RPMI8226 (cell line): ENCODE measurements around the gene TMEM62.
"Not testable (repeated sequence)": the region's sequence is repeated elsewhere in the genome, so short reads cannot be mapped to it uniquely, and the experiment has no call there.

ENCODE experiments used
- DNase-seq: peaks from one replicate; pipeline ENCODE4 v3.0.0-alpha.2; 2015

The TMEM62 gene

DNA sequence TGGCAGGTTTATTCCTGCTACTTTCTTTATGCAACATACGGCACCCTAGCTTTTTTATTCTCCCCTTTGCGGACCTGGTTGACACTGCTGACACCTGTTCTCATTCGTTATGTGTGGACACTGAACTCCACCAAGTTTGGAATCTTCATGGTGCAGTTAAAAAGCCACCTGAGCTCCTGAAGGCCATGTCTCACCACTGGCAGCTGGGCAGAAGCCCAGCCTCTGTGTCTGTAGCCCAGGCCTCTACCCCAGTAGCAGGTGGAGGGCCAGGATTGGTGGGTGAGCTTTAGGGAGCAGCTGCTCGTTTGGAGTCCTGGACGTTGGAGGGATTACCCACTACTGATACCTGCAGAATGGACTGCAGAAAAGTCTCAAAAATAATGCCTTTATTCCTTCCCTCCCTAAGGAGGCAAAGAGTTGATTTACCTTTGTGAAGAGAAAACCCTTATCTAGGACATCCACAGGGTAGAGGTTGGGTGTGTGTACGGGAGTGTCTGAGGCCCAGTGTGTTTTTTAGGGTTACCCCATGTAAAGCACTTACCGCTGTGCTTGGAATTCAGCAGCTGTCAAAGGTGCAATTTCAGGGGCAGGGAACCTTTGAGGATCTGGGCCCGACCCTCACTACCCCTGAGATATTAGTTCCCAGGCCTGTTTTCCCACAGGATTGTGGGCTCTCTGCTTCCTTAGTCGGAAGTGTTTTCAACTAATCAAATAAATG, 51.2 kb downstream of the TMEM62 start:
- no peak for DNase-seq

DNA sequence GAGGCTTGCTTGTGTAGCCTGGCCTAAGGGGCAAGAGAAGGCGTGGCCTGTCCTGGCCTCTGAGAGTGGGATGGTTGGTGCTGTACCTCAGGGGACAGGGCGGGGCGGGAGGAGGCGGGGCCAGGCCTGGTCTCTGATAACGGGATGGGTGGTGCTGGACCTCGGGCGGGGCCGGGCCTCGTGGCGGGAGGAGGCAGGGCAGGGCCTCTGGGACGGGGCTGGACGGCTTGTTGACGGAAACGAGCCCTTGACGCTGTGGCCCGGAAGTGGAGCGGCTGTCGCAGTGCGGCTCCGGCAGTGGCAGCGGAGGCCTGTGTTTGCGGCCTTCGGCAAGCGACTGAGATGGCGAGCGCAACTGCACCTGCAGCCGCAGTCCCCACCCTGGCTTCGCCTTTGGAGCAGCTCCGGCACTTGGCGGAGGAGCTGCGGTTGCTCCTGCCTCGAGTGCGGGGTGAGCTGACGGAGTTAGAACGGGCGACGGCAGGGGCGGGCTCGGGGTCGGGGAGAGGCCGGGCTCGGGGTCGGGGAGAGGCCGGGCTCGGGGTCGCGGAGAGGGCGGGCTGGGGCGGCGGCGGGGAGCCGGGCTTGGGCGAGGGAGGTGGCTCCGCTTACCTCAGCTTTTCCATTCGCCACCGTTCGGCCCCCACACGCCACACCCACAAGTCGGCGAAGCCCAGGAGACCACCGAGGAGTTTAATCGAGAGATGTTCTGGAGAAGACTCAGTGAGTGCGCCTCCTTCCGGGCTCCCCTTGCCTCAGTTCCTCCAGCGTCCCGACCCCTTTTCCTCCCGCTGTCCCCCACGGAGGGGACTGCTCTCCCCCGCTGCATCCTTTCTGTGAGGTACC, 52.0 kb downstream of the TMEM62 start, which contains the start of gene CCNDBP1:
CCNDBP1 (plus strand) TSS at position 247 of the 846 bp plus-strand sequence; CDS start at position 343, 96 bp downstream.
- DNase-seq, result peak; percentile 92

DNA sequence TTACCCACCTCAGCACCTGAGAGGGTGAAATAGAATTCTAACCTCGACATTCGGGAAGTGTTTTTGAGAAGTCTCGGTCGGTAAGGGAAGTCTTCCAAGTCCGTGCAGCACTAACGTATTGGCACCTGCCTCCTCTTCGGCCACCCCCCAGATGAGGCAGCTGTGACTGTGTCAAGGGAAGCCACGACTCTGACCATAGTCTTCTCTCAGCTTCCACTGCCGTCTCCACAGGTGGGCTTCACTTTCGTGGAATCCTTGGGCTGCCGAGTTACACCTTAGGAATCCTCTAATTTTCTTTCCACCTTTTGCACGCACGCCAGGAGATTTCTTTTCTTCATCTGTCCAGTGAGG, 52.6 kb downstream of the TMEM62 start:
- DNase-seq, result peak; percentile 43

DNA sequence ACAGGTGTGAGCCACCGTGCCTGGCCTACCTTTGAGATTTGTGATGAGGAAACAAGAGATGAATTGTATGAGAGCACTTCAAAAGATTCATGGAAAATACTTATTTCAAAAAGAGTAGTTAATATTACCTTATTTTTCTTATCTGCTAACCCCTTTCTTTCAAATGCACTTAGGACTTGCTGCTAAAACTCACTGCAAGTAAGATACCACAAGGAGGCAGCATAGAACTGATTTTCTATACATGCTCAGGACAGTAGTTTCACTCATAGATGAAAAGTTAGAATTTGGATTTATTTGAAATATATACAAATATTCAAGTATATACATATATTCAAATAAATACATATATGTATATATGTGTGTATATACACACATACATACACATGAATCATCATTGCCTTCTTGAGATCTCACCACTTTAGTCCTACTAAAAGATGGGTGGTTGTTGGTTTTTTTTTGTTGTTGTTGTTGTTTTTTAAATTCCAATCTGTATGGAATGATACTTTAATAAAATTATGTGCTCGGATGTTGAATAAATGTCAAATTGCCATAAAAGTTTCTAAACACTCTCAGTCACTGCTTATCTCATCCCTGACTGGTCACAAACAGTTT, 54.3 kb downstream of the TMEM62 start:
- DNase-seq, result peak; percentile 48

DNA sequence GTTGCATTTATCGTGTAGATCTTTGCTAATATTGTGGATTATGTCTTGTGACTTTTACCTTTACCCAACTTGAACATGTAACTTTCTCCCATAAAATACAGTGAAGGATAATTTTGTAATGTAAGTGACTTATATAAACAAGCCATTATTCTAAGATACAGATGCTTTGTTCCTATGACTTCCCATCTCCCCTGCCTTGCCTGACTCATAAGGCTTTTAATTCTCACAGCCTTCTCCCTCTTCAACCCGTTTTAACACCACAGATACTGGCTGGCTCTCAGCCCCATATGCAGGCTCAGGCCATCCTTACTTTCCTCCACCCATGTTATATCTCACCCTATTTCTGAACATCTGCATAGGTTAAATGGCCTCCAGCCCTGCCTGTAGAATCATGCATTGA, 55.9 kb downstream of the TMEM62 start:
- DNase-seq, result no peak

DNA sequence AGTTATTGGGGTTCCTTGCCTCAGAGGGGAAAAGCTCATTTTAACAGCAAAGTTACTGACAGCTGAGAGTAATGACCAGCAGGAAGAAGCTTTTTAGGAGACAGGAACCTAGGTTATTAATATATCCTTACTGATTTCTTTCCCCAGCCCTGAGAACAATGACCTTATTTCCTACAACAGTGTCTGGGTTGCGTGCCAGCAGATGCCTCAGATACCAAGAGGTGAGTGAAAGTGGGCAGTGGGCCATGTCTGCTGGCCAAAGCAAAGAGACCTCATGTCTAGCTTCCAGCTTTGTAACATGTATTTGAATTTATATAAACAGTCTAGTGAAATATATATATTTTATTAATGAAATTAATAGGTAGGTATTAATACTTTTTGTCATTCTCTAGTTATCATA, 56.8 kb downstream of the TMEM62 start:
- DNase-seq, result no peak

DNA sequence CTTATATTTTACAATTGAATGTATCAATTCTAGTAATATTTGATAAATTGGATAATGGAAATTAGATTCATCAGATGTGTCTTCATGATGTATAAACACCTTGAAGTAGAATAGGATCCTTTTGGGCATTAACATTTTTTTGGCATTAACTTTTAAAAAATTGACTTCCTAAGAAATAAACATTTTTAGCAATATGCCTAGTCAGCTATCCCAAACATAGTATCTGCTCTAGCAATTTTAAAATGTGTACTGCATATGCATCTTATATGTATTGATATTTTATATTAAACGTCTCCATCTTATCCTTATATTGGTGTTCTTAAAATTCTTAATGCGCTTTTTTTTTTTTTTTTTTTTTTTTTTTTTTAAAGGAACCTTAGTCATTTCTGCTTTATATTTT, 60.3 kb downstream of the TMEM62 start:
- DNase-seq, result no peak

DNA sequence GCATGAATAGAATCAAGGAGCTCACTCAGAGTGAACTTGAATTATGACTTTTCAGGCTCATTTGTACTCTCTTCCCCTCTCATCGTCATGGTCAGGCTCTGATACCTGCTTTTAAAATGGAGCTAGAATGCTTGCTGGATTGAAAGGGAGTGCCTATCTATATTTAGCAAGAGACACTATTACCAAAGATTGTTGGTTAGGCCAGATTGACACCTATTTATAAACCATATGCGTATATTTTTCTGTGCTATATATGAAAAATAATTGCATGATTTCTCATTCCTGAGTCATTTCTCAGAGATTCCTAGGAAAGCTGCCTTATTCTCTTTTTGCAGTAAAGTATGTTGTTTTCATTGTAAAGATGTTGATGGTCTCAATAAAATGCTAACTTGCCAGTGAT, 61.4 kb downstream of the TMEM62 start:
- DNase-seq, result no peak

DNA sequence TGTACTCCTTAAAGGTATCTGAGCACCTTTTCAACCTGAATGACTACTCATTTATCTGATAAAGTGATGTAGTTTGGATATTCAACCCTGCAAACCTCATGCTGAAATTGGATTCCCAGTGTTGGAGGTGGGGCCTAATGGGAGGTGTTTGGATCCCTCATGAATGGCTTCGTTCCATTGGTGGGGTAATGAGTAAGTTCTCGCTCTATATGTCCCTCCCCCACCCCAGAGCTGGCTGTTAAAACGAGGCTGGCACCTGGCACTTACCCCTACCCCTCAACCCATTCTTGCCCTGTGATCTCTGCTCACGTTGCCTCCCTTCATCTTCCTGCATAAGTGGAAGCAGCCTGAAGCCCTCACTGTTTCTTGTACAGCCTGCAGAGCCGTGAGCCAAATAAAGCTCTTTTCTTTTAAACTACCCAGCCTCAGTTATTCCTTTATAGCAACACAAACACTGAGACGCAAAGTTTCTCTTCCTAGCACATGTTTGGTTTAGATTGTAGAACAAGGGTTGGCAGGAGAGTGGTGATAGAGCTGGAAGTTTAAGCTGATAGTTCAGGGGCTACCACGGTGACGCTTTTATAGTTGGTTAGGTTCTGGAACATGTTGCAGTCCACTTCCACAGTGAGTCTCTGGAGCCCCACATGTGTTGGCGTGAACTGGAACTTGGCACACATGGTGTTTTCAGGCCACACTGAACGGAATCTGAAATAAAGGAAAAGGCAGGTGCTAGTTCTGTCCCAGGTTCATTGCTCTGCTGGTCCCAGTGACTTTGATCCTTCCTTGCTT, 63.6 kb downstream of the TMEM62 start:
- no peak for DNase-seq

DNA sequence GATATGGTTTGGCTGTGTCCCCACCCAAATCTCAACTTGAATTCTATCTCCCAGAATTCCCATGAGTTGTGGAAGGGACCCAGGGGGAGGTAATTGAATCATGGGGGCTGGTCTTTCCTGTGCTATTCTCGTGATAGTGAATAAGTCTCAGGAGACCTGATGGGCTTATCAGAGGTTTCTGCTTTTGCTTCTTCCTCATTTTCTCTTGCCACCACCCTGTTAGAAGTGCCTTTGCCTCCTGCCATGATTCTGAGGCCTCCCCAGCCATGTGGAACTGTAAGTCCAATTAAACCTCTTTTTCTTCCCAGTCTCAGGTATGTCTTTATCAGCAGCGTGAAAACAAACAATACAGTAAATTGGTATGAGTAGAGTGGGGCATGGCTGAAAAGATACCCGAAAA, 64.4 kb downstream of the TMEM62 start:
- DNase-seq, result not testable (repeated sequence)

DNA sequence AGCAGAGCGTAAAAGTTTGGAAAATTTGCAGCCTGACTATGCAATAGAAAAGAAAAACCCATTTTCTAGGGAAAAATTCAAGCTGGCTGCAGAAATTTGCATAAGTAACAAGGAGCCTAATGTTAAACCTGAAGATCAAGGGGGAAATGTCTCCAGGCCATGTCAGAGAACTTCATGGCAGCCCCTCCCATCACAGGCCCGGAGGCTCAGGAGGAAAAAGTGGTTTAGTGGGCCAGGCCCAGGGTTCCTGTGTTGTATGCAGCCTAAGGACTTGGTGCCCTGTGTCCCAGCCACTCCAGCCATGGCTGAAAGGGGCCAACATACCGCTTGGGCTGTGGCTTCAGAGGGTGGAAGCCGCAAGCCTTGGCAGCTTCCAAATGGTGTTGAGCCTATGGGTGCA, 65.2 kb downstream of the TMEM62 start:
- not testable (repeated sequence) for DNase-seq

DNA sequence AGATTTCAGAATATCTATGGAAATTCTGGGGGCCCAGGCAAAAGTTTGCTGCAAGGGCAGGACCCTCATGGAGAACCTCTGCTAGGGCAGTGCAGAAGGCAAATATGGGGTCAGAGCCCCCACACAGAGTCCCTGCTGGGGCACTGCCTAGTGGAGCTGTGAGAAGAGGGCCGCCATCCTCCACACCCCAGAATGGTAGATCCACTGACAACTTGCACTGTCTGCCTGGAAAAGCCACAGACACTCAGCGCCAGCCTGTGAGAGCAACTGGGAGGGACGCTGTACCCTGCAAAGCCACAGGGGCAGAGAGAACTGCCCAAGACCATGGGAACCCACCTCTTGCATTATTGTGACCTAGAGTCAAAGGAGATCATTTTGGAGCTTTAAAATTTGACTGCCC, 65.6 kb downstream of the TMEM62 start:
- no peak for DNase-seq

DNA sequence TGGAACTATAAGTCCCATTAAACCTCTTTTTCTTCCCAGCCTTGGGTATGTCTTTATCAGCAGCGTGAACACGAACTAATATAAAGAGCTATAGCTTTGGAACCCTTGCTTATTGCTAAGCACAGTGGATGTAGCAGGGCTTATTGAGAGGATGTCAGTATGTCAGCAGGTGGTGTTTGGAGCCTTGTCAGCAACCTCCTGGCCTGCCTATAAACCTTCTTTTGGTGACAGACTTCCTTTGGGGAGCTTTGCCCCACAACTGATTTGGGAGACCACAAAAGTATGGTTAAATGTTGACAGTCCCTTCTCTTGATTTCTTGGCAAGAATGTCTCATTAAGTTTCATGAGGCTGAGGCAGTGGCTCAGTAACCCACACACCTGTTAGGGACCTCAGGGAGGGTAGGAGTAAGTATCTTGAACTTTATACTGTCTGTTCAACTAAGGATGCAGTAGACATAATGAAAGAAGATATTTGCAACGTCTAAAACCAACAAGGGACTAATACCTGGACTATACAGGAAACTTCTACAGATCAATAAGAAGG, 66.6 kb downstream of the TMEM62 start:
- no peak for DNase-seq

DNA sequence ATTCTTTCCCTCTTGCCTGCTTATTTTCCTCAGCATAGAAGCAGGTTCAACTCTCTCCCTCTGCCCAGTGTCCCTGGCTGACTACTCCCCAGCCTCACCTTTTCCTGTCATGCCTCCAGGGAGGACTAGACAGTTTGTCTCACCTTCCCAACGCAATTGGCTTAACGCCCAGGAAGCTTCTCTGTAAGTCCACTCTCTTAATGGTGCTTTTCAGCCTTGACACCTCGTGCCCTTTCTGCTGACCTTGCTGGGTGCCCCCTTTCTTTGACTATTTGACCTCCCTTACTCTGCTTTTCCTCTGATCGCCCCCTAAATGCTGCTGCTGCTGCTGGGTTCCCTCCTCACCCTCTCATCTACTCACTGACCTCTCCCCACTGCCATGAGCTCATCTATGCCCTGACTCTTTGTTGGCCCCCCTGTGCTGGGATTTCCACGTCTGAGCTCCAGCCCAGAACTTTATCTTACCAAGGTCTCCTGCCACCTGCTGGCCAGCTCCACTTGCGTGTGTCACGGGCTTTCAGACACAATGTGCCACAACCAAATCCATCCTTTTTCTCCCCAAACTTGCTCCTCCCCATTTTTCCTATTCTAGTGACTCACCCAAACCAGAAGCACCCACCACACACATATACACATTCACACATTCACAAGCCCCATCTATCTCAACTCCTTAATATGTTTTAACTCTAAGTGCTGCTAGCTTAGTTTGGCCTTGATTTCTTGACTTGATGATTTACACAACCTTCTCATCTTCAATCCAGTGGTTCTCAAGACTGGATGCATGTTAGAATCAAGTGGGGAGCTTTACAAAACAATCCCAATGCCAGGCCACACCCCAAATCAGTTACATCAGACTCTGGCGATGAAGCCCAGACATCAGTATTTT, 70.9 kb downstream of the TMEM62 start:
- peak; percentile 43 for DNase-seq

DNA sequence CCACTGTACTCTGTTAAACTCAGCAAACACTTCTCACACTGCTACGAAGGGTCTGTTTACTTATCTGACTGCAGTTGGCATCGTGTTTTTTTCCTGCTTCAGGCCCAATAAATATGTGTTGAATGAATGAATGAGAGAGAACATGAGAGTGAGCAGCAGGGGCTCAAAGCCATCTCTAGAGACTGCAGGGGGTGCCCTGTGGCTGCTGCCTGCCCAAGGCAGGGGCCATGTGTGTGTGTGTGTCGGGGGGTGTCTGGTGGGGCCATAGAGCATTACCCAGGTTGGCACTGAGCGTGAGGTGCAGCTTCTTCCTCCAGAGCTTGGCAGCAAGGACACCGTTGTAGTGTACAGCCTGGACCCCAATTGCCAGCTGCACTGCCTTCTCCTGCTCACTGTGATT, 72.7 kb downstream of the TMEM62 start:
- no peak for DNase-seq

DNA sequence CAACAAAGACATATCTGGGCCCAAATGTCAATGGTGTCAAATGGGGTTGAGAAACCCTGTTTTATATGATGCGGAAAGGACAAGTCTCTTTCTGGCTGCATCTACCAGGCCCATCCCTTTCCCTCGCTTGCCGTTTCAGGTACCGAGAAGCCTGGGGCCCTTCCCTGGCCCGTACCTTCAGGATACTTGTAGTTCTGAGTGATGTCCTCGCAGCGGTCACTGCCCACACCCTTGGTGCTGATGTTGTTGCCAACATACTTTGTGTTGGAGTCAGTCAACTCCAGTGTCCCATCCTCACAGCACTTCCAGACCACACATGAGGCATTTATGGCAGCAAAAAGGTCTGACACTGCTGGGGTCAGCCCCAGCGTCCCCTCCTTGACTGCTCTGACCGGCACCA, 73.6 kb downstream of the TMEM62 start:
- DNase-seq, result no peak

DNA sequence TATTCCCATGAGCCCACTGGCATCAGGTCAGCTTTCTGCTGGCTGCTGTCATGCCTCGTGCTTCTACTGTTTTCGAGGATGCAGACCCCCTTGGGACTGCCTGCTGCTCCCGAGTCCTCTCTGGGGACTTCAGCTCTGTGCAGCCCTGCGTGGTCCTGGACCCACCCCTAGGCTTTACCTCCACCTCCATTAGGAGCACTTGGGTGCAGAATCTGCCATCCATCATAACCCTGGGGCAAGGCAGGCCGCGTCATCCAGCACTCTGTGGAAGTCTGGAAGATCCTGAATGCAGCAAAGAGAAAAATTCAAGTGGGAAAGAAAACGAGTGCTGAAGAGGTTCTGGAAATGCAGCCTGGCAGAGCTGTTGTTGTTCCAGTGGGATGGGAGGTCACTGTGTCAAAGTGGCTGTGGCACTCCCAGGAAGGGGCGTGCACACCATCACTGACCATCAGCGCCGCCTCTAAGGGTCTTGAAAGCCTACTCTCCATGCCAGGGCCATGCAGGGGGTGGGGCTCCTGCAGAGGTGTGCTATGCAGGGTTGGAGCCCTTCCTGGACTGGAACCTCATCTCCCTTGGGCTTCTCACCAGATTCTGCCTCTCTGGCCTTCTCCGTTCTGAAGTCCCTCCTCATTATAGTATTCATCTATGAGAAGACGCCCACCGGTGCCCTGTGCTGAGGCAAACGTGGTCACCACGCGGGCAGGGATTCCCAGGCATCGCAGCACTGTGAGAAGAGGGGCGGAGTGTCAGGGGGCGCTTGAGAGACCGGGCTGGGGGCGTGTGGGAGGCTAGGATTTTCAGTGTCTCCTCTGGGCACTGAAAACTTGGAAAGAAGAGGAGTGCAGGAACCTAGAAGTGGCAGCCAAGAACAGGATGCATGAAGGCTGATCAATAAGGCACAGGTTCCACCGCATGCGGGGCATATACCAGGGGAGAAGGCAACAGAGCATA, 74.9 kb downstream of the TMEM62 start:
- no peak for DNase-seq

DNA sequence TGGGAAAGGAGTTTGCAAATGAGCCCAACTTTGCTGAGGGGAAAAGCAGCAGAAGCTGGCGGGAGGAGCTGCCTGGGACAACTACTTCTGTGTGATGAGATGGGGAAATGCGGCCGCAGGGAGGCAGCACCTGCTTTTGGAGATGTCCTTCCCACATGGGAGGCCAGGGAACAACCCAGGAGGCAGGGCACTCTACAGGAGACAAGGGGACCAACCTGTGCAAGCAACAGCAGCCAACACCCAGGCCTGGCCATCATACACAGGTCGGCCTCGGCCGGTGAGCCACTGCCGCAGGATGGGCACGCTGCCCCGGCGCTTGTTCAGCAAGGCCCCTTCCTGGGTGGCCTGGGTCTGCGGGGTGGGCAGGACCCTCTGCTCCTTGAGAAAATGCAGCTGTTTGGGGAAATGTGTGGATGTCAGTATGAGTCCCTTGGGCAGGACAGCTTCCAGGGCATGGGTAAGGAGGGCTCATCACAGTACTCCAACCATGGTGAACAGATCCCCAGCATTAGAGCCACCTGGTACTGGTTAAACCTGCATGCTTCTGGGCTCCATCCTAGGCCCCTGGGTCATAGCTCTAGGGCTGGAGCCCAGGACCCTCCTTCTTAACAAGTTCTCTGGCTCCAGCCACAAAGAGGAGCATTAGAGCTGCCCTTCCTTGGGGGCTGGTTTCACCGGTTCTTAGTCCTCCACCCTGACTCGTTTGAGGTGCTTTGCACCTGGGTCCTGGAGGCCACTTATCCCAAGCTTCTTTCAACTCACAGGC, 75.9 kb downstream of the TMEM62 start:
- no peak for DNase-seq

DNA sequence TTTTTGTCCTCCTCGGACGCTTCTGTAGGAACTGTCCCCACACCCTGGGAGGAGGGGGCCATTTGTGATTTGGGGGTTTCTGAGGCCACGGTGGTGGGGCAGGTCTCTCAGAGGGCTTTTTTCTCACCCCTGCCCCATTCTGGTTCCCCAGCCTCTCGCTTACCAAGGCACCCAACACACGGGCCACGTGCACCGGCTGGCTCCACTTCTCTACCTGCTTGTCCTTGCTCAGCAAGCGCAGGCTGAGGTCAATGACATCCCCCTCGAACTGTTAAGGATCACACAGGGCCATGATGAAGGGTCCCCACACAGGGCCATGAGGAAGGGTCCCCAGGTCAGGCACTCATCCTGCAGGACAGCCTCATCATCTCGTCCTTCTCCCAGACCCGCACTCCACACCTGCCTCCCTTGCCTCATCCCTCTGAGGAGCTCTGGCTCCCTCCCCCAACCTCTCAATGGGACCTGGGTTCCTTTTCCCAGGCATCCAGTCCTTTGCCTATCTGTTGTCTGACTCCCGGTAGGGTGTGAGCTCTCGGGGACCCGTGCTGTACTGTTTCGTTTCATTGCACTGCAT, 76.9 kb downstream of the TMEM62 start:
- no peak for DNase-seq
